ENCODE results near the gene NEGR1.

NEGR1 gene

DNA sequence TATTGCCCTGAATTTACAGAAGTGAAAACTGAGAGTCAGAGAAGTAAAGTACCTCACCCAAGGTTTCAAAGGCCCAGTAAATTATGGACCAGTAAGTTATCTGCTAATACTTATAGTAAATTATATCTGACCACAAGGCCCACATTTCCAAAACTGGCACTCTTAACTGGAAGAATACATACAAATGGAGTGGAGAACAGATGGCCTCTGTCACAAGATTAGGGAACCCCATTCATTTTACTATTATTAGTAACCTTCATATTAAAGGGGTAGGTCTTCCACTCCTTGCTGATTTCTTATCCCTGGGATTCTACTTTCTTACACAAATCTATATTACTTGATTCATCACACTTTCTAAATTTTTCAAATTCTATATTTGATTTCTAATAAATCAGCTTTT is 588.8 kb downstream of the NEGR1 start:
- no peak for DNase-seq (ENCODE audit: low read depth in 2 of 2)

DNA sequence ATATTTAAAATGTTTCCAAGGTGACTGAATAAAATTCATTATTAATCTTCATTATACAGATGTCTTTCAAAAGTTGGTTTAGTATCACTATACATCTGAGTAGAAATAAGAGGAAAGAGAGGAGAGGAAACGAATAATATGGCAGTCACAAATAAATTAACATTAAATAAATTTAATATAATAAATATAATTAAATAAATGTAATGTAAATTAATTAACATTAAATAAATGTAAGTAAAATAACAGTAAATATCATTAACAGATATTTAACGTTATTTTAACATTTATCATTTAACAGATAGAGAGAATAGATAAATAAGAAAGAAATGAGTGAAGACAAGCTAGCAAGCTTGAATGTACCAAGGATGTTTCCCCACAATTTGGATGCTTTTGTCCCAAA is 592.7 kb downstream of the NEGR1 start:
- no peak for DNase-seq (ENCODE audit: low read depth in 2 of 2)

DNA sequence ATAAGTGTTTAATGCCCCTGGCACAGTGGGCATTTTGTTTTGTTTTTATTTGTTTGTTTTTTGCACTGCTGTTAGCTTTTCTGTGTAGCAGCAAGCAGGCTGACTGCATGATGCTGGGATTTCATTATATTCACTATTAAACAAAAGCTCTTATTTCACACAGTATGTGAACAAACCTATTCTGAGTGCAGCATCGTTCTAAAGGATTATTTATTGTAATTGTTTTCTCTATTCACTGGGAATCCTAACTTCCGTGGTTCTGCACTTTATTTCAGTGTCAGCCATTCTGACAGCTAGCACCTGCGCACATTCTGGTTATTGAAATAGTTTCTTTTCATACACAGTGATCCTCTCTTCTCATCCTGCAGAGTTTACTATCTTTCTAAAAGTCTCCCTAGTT is 595.0 kb downstream of the NEGR1 start:
- DNase-seq (ENCODE audit: low read depth in 2 of 2) = no peak

DNA sequence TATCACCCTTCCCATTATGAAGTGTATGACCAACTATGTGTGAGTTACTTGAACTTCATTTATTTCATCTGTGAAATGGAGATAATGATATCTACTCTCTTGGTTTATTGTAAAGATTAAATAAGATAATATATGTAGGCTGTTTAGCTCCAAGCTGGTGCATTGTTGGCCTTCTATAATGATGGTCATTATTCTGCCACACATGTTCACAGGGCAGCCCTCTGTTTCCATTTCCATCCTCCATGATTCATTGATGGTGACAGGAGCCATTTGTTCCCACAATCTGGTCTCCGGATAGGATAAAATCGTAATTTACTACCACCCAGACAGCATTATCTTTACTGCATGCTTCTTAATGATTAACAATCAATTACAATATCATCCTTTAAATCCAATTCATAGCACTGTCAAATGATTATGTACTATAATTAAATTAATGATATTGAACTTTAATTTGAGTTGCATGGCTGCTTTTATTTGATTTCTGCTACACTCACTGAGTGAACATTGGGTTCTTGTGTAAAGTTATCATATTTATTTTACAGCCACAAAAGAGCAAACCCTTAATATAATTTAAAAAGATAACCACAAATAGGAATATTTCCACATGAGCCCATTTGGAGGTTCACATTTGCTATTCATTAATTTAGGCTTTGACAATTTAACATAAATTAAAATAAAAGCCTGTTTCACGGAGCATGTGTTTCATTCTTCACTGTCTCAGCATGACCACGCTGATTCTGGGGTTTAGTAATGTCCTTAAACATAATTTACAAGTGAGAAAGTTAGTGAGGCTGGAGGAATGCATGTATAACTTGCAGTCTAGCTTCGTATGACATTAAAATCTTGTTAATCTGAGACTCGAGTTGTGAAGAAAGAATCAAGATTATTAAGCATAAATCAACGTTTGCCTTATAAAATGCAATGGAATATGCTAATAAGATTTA is 605.1 kb downstream of the NEGR1 start:
- DNase-seq (ENCODE audit: low read depth in 2 of 2) = no peak

DNA sequence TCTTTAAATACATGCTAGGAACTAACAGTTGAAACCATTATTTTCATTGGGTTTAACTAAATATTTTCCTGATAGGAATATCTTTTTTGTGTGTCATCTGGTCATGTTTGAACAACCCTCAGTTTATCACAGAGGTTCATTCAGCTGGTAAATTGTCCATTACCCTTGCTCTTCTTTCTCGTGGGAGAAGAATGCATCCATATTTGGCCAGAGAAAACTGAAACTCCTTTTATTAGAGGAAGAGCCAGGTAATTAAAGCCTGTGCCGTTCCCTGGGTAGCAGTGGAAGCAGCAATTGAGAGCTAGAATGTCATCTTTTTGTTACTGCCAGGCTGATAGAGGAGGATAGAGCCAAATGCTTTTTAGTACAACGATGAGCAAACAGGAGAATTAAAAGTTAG is 614.3 kb downstream of the NEGR1 start:
- DNase-seq (ENCODE audit: low read depth in 2 of 2) = no peak

DNA sequence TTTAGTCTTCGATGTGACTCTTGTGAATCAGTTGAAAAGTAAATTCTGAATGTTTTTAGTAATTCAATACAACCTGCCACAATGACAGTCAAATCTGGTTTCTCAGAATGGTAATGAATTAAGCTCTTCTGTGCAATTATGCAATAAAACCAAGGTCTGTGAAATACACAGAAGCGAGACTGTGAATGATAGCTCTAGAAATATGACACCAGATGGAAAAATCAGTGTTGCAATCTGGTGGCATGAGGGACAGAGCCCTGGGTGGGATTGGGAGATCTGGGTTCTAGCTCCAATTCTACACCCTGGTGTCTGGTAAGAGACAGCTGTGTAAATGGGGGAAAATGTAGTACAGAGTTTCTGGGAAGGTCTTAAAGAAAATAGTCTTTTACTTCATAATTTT is 615.1 kb downstream of the NEGR1 start:
- DNase-seq (ENCODE audit: low read depth in 2 of 2) = no peak

DNA sequence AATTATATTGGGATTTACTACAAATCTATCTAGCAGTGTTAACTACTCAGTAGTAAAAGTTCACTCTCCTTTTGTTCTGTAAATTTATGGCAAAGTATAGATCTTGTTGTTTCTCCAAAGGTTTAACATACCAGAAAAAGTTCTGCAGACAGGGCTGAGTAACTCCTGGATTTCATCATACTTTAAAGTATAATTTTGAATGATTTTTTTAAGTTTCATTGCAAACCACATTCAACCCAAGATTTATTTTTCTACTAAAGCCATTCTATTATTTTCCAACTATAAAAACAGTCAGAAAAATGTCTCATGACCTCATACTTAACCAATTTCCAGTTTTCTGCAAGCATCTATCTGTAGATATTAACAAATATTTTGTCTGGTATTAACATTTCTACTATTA is 615.7 kb downstream of the NEGR1 start:
- DNase-seq (ENCODE audit: low read depth in 2 of 2) = no peak

DNA sequence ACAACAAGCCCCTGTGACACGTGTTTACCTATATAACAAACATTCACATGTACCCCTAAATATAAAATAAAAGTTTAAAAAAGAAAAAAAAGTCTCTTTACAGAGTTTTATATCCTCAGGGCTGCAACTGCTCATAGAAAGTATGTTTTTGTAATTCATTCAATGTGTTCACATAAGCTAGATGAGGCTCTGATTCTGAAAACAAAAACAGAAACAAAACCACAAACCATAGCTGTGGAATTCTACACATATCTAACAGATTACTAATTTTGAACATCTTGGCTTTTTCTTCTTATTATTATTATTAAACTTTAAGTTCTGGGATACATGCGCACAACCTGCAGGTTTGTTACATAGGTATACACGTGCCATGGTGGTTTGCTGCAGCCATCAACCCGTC is 621.9 kb downstream of the NEGR1 start:
- no peak for DNase-seq (ENCODE audit: low read depth in 2 of 2)

DNA sequence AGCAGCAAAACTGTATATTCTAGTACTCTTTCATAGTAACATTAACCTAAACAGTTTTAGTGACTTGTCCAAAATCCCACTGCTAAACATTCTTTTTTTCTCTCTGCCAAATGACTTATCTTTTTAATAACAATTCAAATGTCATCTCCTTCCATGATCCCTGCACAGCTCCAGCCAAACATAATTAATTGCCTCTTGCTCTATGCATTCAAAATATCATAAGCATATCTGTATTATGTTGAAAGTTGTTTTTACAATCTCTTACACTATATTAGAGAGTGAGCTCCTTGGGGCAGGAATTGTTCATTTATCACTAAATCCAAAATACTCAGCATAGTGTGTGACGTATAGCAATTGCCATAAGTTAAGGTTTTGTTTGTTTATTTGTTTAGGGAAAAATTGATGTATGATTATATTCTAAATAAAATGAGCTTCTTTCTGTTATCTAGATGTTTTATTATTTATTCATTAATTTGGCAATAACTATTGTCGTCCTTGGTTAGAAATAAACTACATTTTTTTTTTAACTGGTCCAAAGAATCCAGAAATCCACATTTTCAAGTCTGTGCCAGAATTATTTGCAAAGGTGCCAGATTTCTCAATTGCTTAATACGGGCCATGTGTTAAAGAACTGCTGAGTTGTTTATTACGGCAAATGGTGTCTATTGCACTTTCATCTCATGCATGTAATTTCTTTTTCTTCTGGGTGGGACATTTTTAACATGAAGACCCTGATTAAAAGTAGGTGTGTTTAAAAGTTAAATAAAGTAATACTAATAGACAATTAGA is 624.3 kb downstream of the NEGR1 start:
- no peak for DNase-seq (ENCODE audit: low read depth in 2 of 2)

DNA sequence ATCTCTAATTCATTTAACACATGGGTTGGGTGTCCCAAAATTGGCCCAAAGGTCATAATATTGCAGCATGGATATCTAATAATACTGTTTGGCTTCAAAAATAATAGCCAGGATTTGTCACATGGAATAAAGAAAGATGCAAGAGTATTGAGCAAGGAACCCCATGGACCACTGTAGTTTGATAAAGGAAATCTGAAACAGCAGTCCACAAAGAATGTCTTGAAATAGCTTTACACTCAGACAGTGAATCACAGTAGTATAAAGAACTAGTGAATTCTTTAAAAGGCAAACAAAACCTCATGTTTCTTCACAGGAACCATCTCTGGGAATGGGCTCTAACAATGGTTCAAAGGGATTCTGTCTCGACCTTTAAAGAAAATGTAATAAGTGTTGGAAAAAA is 625.4 kb downstream of the NEGR1 start:
- no peak for DNase-seq (ENCODE audit: low read depth in 2 of 2)

DNA sequence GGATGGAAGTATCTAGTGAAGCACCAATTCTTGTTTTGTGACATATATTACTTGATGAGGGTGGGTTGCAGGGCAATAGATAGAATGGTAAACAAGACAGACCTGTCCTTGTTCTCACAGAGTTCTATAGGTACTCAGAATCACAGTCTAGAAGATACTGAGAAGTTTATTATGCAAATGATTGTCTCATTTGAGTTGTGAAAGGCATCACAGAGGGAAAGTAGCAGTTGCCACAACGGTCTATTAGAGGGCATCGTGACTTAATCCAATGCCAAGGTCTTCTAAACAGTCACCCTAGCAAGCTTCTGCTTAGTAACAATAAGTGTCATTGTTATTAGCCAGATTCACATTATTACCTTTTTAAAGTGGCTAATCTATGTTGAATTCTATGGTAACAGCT is 626.7 kb downstream of the NEGR1 start:
- no peak for DNase-seq (ENCODE audit: low read depth in 2 of 2)

DNA sequence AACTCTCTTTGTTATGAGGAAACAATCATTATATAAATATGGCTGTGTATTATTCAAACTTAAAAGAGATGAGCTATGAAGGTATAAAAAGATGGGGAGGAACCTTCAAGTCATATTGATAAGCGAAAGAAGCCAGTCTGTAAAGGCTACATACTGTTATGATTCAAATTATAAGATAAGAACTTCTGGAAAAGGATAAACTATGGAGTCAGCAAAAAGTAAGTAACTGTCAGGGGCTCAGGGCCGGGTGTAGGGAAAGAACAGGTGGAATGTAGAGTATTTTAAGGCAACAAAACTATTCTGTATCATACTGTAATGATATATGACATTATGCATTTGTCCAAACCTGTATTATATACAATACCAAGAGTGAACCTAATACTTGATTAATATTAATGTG is 628.4 kb downstream of the NEGR1 start:
- DNase-seq (ENCODE audit: low read depth in 2 of 2) = no peak

DNA sequence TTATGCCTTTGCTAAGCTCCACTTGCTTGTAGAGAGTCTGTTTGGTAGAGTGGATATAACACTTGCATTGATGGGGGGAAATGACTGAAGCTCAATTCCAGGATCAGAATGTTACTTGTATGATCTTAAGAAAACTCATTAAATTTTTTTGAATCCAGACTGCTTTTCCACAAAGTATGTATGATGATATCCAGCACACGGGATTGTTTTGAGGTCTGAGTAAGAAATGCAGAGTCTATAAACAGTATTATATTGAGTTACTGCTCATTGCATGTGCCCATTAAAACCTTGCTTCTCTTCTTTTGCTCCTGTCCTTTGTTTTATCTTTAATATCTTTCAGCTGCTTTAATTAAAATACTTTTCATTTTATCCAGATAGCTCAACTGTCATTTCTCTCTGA is 631.1 kb downstream of the NEGR1 start:
- no peak for DNase-seq (ENCODE audit: low read depth in 2 of 2)

DNA sequence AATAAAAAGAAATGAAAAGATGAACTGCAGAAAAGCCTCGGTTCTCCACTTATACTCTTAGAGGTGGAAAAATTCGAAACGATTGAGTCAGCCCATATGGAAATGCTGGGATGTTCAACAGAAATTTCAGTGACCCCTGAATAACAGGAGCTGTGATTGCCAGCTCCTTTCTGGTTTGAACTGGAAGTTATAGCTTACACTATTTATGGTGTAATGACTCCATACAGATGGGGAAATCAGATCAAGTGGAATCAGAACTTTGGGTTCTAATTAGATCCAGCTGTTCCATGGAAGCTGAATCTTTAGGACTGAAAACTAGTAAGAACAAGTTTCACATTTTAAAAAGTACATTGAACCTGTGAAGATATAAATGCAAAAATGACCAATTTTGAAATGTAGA is 632.2 kb downstream of the NEGR1 start:
- no peak for DNase-seq (ENCODE audit: low read depth in 2 of 2)

DNA sequence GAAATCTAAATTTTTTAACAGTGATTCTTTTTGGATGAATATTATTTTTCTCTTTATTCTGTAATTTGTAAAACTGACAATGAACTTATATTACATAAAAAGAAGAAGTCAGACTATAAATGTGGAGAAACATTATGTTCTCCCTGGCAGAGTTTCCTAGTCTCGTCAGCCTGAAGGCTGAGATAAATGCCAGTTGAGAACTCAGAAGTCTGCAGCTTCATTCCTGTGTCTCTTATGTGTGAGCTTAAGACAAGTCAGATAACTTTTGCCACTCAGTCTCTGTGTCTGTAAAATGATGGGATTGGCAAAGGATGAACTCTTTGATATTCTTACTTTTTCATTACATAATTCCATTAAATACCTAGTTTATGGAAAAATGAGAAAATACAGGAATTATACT is 632.7 kb downstream of the NEGR1 start:
- DNase-seq (ENCODE audit: low read depth in 2 of 2) = no peak

DNA sequence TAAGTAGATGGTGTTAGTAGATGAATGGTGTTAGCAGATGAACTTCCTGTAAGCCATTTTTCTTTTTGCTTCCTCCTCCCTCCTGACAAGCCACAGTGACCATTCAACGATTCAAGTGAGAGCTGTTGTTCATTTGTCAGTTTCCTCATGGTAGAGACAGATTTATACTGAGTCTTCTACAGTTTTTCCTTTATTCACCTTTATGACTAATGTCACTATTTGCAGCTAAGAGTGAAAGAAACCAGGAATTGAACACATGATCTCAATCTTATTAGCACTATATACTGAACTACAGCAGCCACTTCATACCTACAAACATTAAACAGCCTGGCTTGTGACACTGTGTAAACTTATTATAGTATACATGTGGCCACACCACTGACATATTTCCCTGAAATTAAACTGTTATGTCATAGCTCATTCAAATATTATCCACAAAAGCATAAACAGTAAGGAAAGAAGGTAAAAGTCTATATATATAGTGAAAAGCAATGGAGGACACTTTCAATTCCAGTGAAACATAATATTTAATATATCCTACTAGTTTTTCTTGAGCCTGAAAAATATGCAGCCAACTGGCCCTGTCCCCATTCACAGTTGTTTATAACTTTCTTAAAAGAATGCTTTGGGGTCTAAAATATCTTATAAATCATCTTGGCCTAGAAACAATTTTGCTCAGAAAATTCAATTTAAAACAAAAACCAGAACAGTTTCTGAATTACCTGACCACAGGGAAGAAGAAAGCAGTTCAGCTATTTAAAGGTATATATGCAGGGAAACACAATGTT is 634.6 kb downstream of the NEGR1 start:
- DNase-seq (ENCODE audit: low read depth in 2 of 2) = no peak

DNA sequence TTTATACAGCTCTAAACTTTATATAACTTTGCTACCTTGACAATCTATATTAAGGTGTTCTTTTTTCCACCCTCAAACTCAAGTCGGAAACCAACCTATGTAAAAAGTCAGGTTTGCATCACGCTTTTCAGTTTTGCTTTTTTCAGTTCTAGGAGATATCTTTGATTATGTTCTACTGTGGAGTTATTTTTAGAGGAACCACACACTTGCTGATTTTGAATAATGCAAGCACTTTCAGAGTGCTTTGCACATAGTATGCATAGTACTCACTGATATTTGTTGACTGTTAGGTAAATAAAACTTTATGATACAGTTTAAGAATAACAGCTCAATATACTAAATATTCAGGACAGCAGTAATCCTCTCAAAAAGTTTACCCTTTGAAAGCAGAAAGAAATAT is 637.3 kb downstream of the NEGR1 start:
- DNase-seq (ENCODE audit: low read depth in 2 of 2) = no peak

DNA sequence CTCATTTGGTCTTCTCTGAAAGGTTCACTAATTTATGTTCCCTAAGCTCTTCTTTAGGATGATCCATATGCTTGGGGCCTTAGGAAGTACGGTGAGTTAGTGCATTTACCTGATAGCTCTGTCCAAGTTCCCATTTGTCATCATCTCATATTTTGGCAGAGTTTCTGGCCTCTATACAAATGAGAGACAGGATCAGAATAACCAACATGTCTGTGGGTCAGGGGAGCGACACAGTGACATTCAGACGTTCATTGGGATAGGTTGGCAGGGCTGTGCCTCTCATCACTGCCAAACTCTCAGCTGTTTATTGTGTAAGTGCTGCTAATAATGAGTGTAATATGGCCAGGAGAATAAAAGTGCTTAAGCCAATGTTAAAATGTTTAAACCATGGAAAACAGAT is 640.4 kb downstream of the NEGR1 start:
- DNase-seq (ENCODE audit: low read depth in 2 of 2) = no peak

DNA sequence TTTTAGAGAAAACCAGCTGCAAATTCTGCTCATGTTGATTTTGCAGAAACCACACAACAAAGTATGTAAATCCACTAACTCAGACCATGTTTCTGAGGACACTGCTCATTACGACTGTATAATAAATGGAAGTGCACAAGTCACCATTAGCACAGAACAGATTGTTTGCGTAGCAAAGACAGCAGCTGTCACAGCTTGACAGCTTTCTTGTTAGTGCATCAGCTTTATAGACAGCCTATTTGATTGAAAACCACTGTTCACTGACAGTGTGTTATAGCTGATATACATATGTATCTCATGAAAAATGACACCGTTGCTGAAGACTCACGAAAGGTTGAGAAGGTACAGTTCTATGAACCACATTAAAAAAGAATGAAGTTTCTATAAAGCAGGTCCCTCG is 641.3 kb downstream of the NEGR1 start:
- DNase-seq (ENCODE audit: low read depth in 2 of 2) = no peak

DNA sequence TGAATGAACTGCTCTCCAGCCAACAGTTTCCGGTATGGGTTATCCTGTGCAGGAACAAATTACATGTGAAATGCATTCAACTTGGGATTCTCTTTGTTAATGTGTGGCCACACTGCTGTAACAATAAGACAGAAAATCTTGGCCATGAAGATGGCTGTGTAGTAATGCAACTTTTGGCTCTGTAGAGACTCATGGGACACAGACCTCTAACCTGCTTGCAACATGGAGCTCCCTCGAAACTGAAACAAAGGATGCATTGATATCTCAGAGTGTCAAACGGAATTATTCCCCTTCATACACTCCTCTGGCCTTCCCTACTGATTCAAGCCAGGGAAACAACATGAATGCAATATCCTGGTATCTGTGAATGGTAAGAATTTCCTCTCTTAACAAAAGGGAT is 642.2 kb downstream of the NEGR1 start:
- no peak for DNase-seq (ENCODE audit: low read depth in 2 of 2)

DNA sequence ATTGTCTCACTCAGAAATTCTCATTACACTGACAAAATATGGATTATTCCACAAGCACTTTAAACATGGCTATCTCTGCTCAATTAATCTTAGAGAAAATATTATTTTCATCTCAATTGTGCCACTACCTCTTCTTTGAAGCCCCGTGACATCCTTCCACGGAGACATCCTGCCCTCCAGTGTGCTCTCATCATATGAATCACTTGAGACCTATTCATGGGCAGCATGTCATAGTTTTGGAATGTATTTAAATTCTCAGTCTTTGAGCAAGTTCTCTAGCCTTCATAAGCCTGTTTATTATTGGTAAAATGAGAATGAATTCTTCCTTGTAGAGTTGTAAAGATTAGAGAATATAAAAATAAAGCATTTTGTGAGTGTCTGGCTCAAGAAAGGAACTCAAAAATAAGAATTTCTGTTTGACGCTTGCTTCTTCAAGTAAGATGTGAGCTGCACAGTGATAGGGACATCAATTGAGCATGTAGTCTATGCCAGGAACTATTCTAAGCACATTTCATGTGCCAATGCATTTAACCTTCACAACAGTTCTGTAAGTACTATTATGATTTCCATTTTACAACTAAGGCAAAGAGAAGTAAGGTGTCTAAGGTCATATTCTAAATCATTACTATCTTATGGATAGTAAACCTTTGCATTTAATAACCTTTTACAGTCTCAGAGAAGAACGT is 644.1 kb downstream of the NEGR1 start:
- DNase-seq (ENCODE audit: low read depth in 2 of 2) = no peak

DNA sequence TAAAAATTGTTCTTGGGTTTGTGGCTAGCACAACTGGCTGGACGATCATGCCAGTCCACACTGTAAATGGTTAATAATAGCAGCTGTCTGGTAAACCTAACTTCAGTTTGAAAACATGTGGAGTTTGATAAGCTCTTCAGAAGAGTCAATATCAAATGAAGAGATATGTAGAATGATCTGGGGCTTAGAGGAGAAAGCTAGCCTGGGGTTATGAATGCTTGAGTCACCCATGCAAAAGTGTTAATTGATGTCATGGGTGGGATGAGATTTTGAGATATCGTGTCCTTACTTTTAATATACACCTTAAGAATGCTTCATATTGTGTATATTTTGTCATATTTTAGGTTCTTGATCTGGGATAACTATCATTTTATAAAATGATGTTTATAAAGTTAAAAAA is 646.8 kb downstream of the NEGR1 start:
- no peak for DNase-seq (ENCODE audit: low read depth in 2 of 2)
